DMS53 (cell line): ENCODE measurements around the gene GPR84.

Experiments
- DNase-seq: peaks from one replicate; lab custom pipeline; 2025; lab: John Stamatoyannopoulos, UW

Gene GPR84

DNA sequence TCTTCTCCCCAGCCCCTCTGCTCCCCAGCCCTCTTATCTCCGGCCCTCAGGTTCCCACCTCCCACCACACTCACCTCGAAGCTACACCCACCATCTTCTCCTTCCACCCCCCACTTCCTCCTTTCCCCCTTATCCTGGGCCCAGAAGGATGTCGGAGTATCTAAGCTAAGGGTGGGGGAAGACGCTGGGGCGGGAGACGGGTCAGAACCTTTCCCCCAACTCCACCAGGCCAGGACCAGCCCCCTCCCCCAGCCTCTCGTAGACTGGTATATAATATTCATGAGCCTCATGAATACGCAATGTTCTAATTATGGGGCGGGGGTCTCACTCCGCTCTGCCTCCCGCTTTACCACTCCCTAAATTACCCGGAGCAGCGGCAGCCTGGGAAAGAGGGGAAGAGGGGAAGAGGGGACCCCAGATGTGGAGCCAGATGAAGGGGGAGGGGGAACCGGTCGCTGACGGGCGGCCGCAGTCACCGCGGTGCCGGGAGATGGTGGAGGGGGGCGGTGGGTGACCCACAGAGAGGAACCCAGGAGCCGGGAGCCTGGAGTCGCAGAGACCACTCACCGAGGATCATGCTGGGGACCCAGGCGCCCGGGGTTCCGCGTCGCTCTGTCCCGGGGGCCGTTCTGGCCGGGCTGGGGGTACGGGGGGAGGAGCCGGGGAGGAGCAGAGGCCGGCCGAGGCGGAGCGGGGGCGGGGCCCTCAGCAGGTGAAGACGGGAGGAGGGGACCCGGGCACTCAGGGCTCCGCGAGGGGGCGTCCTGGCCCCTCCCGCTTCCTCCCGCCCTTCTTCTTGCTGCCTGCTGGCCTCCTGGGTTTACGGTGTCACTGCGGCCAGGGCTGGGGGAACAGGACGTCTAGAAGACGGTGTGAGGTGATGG lies 26.6 kb upstream of the GPR84 start:
- DNase-seq, result peak; percentile 78

DNA sequence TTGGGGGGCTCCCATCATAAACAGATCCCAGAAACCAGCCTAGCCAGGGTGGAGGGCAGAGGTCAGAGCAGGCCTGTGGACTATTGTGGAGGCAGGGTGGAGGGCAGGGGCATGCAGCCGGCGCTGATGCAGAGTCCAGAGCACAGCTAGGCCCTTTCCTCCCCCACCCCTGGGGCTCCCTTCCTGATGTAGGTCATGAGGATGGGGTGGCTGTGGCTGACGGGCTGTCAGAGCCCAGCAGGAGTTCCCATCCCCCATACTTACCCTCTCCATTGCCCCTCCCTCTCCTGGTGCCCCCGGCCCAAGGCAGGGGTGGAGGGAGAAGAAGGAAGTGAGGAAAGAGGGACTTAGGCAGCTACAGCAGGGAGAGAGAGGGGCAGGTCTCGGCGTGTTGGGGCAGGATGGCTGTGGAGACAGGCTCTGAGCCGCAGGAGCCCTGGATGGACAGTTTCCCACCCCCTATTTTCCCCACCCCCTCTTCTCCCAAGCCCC lies 25.9 kb upstream of the GPR84 start:
- DNase-seq, result peak; percentile 42

DNA sequence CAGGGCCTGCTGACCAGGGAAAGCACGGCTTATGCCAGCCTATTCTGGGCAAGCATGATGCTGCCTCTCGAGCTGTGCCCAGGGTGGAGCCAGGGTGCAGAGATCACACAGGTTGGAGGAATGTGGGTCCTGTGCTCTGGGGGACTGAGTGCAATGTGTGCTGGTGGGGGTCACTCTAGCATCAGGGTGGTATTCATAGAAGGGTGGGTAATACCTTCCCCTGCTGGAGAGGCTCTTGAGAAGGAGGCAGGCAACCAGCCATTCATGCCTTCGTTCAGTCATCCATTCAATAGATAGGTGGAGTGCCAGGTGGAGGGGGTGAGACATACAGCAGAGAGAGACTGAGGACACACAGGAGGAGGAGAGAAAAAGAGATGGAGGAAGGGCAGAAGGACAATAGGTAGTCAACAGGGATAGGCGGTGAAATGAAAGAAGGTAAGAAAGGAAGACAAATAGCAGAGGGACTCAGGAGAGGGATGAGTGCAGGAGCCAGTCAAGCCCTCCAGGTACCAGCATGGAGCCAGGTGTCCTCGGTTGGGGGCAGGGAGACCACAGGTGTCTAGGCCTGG lies 25.4 kb upstream of the GPR84 start:
- no peak for DNase-seq

DNA sequence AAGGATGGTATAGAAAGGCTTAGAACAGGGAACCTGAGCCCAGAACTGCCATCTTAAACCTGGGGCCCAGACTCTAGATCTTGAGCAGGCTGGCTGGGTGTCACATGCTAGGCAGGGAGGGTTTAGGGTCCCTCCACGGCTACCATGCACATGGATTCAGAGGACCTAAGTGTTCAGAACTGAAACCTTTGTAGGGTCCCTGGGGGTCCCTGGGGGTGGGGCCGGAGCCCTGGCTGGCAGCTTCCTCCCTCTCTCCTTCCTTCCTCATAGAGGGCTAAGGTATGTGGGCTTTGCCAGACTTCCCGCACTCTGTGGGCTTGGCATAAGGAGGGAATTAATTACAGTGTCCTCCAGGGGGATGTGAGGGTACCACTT lies 24.8 kb upstream of the GPR84 start:
- DNase-seq, result no peak

DNA sequence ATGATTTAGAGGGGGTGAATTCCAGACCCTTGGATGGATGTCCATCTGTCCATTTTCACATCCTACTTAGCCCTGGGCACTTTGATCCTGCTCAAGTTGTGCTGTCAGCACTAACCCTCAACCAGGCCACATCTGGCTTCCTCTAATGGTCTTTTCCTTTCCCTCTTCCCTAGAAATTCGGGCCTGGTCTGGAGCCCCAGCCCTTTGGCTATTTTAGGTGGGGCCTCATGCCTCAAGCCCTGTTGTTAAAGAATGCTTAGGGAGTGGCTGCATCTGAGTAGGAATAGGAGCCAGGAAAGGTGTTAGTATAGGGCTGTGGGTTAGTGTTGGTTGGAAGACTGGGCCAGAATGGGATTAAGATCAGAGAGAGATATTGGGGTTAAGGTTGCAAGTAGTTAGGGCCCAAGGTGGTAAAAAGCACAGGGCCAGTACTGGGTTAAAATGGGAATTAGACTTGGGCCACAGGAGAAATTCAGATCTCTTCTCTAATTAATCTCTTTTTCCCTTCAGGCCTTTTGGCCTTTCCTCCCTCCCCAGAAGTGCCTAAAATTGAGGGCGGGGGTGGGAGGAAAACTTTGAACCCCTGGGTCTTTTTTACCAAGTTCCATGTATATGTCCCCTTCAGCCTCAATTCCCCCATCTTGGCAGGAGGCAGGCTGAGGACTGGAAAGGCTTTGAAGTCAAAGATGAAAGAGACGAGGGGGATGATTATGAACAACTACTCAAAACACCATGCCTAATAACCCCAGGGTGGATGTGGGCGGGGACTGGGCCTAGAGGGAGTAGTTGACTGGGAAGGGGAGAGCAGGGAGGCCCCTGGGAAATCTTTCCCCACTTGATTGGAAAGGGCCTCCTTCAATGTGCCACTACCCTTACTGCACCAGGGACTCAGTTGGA lies 24.2 kb upstream of the GPR84 start:
- DNase-seq, result no peak

DNA sequence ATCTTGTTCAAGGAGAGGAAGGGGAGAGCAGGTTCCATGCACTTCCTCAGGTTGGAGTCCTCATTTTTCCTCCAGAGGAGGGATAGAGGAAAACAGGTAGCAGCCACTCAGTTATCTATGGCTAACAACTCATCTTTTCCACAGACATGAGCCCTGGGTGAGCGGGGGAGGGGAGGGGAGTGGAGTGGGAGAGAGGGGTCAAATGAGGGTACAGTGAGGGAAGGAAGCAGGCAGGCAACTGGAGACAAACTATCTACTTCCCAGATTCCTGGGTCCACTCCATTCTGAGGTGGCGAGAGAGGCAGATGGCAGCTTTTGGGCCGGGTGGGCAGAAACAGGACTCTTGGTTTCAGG lies 22.8 kb upstream of the GPR84 start:
- no peak for DNase-seq

DNA sequence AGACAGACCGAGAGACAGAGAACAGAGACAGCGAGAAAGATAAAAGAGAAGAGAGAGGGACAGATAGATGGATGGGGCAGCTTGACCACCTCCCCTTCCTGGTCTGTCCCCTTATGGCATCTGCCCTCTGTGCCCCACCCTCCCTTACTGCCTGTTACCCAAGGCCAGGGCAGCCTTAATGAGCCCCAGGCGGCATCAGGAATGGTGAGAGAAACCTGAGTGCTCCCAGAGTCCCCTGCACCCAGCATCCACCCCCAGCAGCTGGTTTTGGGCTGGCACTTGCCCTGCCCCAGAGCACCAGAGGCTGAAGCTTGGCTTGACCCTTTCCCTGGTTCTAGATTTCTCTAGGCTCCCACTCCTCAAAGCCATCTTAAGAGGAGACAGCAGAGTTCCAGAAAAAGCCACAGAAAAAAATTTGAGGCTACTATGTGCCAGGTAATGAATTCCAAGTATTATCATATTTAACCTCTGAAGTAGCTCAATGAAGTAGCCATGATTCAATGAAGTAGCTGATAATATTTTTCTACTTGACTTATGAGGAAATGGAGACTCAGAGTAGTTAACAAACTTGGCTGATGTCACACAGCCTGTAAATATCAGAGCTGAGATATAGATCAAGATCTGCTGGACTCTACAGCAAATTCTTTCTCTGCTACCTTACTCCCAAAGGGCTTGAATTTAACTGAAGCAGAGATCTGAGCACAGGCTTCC lies 22.3 kb upstream of the GPR84 start:
- DNase-seq, result no peak

DNA sequence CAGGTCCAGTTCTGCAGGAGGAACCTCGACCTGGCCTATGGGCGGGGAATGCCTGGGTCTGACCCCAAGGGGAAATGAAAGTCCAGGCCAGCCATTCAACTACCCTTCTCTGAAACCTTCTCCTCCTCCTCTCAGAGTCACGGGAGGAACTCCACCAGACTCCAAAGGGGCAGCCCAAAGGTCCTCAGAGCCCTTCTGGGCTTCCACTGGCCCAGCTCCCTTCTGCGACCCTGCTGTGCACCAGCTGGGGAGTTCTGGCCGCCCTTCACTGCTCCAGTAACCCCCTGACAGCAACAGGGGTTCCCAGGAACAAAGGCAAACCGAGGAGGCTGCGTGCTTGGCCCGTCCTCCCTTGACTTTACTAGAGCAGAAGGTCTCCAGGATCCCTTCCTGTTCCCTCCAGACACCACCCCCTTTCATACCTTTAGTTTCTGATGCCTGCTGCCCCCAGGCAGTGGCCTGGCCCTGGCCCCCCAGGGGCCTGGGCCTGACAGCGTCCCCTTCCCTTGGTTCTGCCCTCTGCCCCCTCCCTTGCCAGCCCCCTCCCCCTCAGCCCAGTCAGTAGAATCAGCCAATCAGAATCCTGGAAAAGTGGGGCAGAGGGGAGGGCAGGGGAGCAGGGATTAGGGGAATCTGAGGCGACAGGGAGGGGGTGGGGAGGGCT lies 21.1 kb upstream of the GPR84 start:
- no peak for DNase-seq

DNA sequence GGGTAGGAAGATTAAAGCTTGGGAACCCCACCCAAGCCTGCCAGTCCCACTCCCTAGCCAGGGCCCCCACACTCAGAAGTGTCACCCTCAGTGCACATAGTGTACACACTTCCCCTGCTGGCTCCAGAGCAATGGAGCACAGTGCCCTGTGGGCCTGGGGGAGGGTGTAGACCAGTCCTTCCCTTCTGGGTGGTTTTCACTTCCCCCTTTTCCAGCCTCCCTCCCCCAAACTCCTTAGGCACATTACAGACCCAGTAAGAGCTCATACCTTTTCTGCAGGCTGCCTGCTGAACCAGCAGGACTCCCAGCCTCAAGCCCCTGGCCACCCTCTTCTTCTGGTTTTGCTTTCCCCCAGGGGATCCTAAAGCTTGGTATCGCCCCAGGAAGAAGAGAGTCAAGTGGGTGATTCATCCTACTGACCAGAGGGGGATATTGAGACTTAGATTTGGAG lies 20.3 kb upstream of the GPR84 start, which contains the start of gene ZNF385A:
Gene ZNF385A, minus strand, starts transcription at position 143 of the 451 bp plus-strand sequence. CDS start 219 bp downstream, outside the sequence.
- no peak for DNase-seq

DNA sequence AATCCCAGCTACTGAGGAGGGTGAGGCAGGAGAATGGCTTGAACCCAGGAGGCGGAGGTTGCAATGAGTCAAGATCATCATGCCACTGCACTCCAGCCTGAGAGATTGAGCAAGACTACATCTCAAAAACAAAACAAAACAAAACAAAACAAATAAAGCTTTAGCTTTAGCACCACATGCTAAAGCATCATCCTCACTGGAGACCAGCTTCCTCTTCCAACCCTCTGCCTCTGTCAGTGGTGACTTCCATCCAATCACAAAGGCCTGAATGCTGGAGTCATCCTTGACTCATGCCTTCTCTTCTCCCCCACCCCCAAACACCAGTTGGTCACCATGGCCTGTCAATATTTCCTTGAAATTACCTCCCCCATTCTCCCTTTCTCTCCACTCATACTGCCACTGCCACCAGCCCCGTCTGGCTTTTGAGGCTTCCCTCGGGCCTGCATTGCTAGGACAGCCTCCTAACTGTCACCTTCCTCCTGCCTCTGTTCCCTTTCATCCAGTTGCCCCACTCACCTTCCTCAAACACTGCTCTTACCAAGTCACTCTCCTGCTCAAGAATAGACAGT lies 18.8 kb upstream of the GPR84 start:
- DNase-seq, result peak; percentile 49

DNA sequence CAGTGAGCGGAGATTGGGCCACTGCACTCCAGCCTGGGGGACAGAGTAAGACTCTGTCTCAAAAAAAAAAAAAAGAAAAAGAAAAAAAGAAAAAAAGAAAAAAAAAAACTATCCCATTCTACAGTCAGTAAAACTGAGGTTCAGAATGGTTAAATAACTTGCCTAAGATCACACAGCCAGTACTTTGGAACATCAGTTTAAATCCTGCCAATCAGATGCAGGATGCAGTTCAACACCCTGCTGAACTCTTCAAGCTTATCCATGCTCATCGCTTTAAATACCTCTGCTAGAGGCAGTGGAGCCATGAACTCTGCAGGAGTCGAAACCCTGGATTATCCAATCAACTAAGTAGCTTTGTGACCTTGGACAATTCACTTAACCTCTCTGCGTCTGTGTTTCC lies 16.9 kb upstream of the GPR84 start:
- DNase-seq, result no peak

DNA sequence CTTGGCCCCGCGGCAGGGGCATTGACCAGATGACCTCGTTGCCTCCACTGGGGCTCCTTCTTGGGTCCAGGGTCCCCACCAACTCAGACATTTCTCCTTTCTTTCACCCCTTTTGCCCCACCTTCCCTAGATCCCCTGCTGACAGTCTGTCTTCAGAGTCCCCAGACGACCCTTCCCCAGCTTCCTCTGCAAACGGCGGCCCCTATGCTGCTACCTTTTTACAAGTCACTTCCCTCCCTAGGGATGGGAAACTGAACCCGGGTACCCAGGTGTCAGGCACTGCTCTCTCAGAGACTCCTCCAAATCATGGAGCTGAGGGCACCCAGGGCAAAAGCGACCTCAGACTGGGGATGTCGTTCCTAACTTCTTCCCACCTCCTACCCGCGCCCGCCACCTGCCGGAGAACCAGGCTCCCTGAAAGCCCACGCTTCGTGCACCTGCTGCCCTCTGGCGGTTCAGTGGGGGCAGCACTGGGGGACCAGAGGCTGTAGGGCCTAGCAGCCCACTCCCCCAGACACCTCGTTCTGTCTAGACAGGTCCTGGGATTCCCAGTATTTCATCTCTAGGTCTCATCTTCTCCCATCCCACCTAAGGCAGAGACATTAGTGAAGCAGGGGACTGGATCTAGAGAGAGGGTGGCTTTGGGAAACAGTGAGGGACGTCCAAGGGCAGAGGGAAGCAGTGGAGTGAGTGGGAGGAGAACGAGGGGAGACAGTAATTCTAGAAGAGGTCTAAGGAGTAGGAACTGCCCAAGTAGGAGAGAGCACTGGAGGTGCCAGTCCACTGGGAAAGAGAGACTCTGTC lies 15.3 kb upstream of the GPR84 start:
- DNase-seq, result peak; percentile 97

DNA sequence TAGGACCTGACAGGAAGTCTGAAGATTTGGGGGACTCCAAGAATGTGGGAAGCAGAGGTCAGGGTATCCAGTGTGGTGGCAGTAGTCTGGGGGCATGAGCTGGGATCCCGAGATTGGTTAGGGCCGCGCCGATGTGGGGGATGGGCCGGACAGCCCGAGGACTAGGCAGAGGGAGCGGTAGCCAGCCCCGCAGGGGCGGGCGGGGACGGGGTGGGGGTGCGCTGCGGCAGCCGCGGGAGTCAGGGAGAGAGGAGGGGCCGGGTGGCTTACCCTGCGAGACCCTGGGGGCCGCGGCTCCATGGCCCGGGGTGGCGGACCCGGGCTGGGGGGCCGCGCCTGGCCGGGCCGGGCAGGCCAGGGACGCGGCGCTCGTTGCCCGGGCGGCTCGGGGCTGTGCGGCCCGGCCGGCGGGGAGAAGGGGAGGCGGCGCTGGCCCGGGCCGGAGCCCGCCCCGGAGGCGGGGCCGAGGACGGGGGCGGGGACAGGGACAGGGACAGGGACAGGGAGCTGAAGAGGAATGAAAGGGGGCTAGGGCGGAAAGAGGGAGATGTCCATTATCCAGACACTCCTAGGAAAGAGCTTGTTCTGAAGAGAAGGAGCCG lies 14.6 kb upstream of the GPR84 start:
- peak; percentile 88 for DNase-seq

DNA sequence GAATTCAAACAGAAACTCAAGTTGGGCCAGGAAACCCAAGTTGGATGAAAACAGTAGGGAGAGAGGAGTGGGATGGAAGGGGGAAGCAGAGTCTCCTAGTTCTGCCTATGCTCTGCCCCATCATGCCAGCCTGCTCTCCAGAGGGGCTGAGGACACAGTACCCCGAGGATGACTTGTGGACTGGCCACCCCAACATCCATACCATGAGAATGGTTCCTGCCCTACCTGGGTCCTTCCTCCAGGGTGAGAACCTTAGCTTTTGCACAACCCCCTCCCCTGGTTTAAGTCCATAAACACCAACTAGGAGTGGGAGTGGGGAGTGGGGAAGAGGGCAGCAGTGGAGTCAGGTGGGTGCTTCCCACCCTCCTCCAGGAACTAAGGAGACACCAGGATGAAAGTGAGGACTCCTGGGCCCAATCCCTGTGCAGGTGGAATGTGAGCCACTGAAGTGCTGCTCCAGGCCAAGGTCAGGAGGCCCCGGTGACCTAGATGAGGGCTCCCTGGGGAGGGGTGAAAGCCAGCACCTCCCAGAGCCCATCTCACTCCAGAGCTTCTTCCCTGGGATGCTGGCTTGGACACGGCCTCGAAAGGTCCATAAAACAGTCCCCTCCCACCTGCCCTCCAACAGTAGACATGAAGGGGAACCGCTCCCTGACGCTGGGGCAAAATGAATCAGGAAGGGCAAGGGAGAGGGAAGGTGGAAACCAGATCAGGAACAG lies 13.7 kb upstream of the GPR84 start:
- DNase-seq, result no peak

DNA sequence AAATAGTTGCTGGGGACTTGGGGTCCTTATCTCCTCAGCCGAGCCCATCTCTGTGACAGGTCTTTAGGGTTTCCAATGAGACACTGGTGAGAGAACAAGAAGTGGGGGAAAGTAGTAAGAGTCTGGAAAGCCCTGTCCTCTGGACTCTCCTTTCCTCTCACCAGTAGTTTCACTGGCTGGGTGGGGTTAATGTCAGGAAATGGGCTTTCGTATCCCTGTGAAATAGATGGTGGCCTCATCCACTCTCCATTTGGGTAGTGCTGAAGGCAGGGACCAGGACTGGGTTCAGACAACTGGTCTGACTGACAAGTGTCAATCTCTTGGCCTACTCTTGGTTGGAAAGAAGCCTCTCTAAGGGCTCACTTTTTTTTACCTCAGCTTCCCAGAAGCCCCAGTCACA lies 12.7 kb upstream of the GPR84 start:
- DNase-seq, result no peak

DNA sequence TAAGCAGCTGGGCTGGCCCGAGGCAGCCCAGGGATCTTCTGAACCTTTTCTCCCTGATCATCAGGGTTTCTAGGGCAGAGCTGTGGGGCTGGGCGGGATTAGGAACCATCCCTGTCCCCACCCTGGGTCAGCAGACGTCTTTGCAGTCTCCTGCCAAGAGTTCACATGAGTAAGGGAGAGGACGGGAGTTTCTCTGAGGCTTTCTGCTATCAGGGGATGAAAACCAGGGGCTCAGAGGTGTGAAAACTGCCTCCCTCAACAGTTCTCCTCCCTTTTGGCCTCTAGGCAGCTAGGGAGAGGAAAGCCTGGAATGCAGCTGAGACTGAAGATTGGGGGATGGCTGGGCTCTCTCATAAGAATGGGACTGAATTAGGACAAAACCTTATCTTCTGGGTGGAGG lies 12.3 kb upstream of the GPR84 start:
- DNase-seq, result no peak

DNA sequence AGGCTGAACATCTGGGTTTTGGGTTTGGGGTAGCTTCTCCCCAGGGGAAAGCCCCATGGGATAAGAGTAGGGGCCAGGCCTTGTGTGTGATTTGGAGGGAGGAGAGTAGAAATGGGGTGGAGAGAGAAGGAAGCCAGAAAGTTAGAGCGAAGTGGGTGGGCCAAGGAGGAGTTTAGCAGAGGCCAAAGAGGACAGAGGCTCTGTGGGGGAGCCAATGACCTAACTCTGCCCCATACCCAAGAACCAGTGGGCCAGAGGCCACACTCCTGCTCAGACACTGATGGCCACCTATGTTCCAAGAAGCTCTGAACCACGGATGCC lies 10.9 kb upstream of the GPR84 start:
- DNase-seq, result no peak

DNA sequence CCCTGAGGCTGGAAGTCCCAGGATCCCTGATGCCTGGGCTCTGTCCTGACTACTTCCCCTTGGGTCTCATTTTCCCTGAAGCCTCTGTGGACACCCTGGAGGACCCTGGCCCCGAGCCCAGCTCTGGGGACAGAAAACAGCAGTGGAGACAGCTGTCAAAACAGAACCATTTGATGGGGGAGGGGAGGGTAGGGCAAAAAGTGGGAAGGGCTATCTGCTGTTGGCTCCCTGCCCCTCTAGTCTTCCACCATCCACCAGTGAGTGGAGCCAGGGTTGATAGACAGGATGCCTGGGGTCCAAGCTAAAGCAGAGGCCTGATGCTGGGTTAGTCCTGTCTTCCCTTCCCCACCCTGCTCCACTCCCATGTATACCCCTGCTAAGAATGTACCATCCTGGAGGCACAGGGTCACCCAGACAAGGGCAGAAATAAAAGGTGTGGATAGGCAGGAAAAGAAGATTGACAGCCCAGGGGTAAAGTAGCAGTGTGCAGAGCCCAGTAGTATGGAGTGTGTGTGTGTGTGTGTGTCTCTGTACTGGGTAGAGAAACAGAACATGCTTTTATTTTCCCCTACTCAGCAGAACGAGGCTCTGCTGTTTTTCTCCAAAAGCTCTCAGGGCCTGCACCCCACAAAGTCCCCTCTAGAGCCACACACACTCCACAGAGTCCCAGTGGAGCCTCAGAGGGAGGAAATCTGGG lies 10.4 kb upstream of the GPR84 start:
- peak; percentile 74 for DNase-seq
